Prostate gland (tissue), 2 donors: ENCODE data around the gene CLDN7. TPM values are rescaled to one million over a fixed set of nuclear protein-coding genes. Genes with fewer than 3 reads are reported as not detected.

ENCODE experiments used
- DNase-seq: peaks from one replicate; pipeline ENCODE4 v3.0.0-alpha.2; 2019; ENCODE audit warnings: low spot score
- H3K27ac ChIP-seq, 2 donors: fragments of 200-600 bp; sonication (generic); 2 replicates each; pipeline ENCODE4 v1.5.1; 2017 to 2019
- H3K27me3 ChIP-seq: fragments of 200-600 bp; sonication (generic); replicated peaks from 2 replicates; pipeline ENCODE4 v1.5.1; 2019; ENCODE audit not compliant: insufficient read depth
- H3K36me3 ChIP-seq, 2 donors: fragments of 200-600 bp; sonication (generic); 1 replicate in 1 of 2; 2 replicates in 1 of 2; pipeline versions ENCODE4 v1.5.1 to v1.8.1; 2017 to 2019
- H3K4me1 ChIP-seq: fragments of 200-600 bp; sonication (generic); replicated peaks from 2 replicates; pipeline ENCODE4 v1.5.1; 2019
- H3K4me3 ChIP-seq, 2 donors: fragments of 200-600 bp; sonication (generic); 2 replicates each; pipeline ENCODE4 v1.5.1; 2017 to 2019
- H3K9me3 ChIP-seq: fragments of 200-600 bp; sonication (generic); 2 replicates; pipeline ENCODE4 v1.5.1; 2017
- CTCF ChIP-seq, 4 experiments: fragments of 200-600 bp in 2 of 4; fragments of 450-650 bp in 2 of 4; sonication (generic) in 2 of 4; IDR thresholded peaks; 1 replicate in 3 of 4; 2 replicates in 1 of 4; pipeline ENCODE4 v1.5.1; 2016 to 2019; ENCODE audit warnings: antibody characterized with exemption in 4 of 4, mild to moderate bottlenecking in 2 of 4, moderate library complexity in 2 of 4
- POLR2A ChIP-seq: fragments of 450-650 bp; IDR thresholded peaks from one replicate; pipeline ENCODE4 v1.6.1; 2016; ENCODE audit warnings: antibody characterized with exemption, mild to moderate bottlenecking
- POLR2AphosphoS5 ChIP-seq: sonication (generic); formaldehyde crosslinking; IDR thresholded peaks from one replicate; pipeline ENCODE4 v1.6.1; 2017; ENCODE audit warnings: antibody characterized with exemption
- WGBS: methylation state at CpG from one replicate; pipeline ENCODE4 v1.1.5; 2018; 5-methylcytosine and 5-hydroxymethylcytosine counted together
- intact Hi-C: fragments of 100-400 bp; cut with DNase I; formaldehyde crosslinking; loops from one replicate; pipeline ENCODE4 v1.14.2; 2022
- total RNA-seq, 2 donors: library from RNA; depleted of rRNA; stranded (reverse); fragments of >200 nt; gene quantifications; one replicate each; pipeline ENCODE4 v1.1.0, GENCODE V29; 2016

The CLDN7 gene
- total RNA-seq, 2 donors from 2014 or later: 42.0 to 45.8 TPM

GRCh38 chr17:7238420-7239090, 23.7 kb downstream of the CLDN7 start:
- peaks cover 18% of the 10 kb centered on the region for H3K4me1 ChIP-seq
- DNase-seq: no peak
- intact Hi-C loops: loop anchor here (10.0 kb wide), 1 partner anchor 596 kb away; the partner anchor contains the start of gene KDM6B

GRCh38 chr17:7237761-7238419, 24.4 kb downstream of the CLDN7 start:
- intact Hi-C loops: loop anchor here (10.0 kb wide), 1 partner anchor 597 kb away; the partner anchor contains the start of gene KDM6B
- under 1% methylated on average over 42 of the region's 73 CpGs for WGBS
- H3K9me3 ChIP-seq: no peaks in the 10 kb centered on the region
- no peak for TF ChIP-seq CTCF (IDR thresholded peaks at IDR 0.05)
- peak; percentile 16 for TF ChIP-seq POLR2A
- peak; percentile 52 for TF ChIP-seq POLR2AphosphoS5
- H3K4me3 ChIP-seq: peak overlapping the region; percentile 94 to 100
- peaks cover 0 to 10% of the 10 kb centered on the region in 2 donors for H3K36me3 ChIP-seq
- peaks cover 18% of the 10 kb centered on the region for H3K4me1 ChIP-seq
- H3K27ac ChIP-seq: peak overlapping the region; percentile 98 to 99
- H3K27me3 ChIP-seq: no peaks in the 10 kb centered on the region
- DNase-seq: peak; percentile 79

More at GRCh38 chr17:7238420-7239090, 23.7 kb downstream of the CLDN7 start:
- Histone ChIP-seq H3K9me3 (no peaks in the 10 kb centered on the region), H3K27me3 (no peaks in the 10 kb centered on the region), H3K4me3 (peak overlapping the region; percentile 94 to 100), H3K27ac (peak overlapping the region; percentile 98 to 99), H3K36me3 (peaks cover 0 to 10% of the 10 kb centered on the region in 2 donors)
- TF ChIP-seq CTCF (IDR thresholded peaks at IDR 0.05) (no peak), POLR2A (no peak), POLR2AphosphoS5 (no peak)
- WGBS: under 1% methylated on average over 35 of the region's 39 CpGs

- Histone ChIP-seq H3K27me3 (no peaks in the 10 kb centered on the region), H3K9me3 (no peaks in the 10 kb centered on the region), H3K27ac (peak overlapping the region; percentile 98 to 99), H3K36me3 (peaks cover 0 to 10% of the 10 kb centered on the region in 2 donors), H3K4me1 (peaks cover 18% of the 10 kb centered on the region), H3K4me3 (peak overlapping the region; percentile 94 to 100)
- no peak for TF ChIP-seq CTCF (IDR thresholded peaks at IDR 0.05)
- TF ChIP-seq POLR2AphosphoS5: no peak
- TF ChIP-seq POLR2A: no peak
- intact Hi-C loops: loop anchor here (10.0 kb wide), 1 partner anchor 597 kb away; the partner anchor contains the start of gene KDM6B
- DNase-seq: no peak
- WGBS: 17% methylated on average over 6 of the region's 6 CpGs
These were observed 25.0 kb downstream of the CLDN7 start for GRCh38 chr17:7237266-7237760.

GRCh38 chr17:7236808-7237207, 25.5 kb downstream of the CLDN7 start:
- H3K9me3 ChIP-seq: no peaks in the 10 kb centered on the region
- peak overlapping the region in 1 of 2 donors; percentile 100 for H3K4me3 ChIP-seq
- TF ChIP-seq POLR2A (no peak), CTCF (IDR thresholded peaks at IDR 0.05) (no peak), POLR2AphosphoS5 (no peak)
- H3K27me3 ChIP-seq: no peaks in the 10 kb centered on the region
- 83% methylated on average over 6 of the region's 6 CpGs for WGBS
- peaks cover 0 to 10% of the 10 kb centered on the region in 2 donors for H3K36me3 ChIP-seq
- DNase-seq: no peak
- peak overlapping the region; percentile 98 to 99 for H3K27ac ChIP-seq
- H3K4me1 ChIP-seq: peaks cover 18% of the 10 kb centered on the region
- intact Hi-C loops: loop anchor here (10.0 kb wide), 1 partner anchor 598 kb away; the partner anchor contains the start of gene KDM6B
